Stimulated activated CD4-positive, alpha-beta T cell treated with anti-CD3 and anti-CD28 coated beads, Interleukin-15, amount 100 ng/mL, for 1 hour (primary cell): ENCODE results near the gene KIF2C.
"Not testable (repeated sequence)": the region's sequence is repeated elsewhere in the genome, so short reads cannot be mapped to it uniquely, and the experiment has no call there.

Experiments used
- DNase-seq, 2 donors: peaks; one replicate each; pipeline ENCODE4 v3.0.0-alpha.2; 2020; ENCODE audit warnings: low read depth in 1 of 2, low spot score in 1 of 2

KIF2C gene

DNA sequence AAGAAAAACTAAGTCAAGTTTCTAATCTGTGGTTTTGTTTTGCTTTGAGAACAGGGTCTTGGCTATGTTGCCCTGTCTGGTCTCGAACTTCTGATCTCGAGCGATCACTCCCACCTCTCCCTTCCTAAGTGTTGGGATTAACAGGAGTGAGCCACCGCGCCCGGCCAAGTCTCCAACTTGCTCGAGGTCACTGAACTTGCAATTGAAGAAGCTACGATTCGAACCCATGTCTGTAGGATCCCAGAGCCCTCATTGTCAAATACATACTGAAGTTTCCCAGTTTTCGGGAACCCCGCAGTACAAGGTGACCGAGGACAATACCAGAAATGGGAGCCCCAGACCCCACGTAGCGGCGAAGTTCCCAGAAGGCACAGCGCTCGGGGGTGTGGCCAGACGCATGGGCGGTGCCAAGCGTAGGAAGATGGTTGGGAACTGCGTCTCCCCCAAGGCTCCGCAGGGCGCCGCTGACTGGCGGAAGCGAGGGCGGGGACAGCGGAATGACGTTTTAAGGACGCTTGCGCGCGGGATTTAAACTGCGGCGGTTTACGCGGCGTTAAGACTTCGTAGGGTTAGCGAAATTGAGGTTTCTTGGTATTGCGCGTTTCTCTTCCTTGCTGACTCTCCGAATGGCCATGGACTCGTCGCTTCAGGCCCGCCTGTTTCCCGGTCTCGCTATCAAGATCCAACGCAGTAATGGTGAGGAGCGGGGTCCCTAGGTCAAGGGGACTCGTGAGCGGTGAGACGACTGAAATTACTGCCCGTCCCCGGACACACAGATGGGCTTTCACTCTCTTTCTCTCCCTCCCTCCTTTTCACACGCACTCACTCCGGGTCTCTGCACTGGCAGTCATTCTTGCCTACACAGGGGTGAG, at the start of gene KIF2C:
KIF2C (plus strand) TSS at position 531 of the 872 bp plus-strand sequence; CDS start at position 627, 96 bp downstream.
- DNase-seq = peak; percentile 91 to 95

DNA sequence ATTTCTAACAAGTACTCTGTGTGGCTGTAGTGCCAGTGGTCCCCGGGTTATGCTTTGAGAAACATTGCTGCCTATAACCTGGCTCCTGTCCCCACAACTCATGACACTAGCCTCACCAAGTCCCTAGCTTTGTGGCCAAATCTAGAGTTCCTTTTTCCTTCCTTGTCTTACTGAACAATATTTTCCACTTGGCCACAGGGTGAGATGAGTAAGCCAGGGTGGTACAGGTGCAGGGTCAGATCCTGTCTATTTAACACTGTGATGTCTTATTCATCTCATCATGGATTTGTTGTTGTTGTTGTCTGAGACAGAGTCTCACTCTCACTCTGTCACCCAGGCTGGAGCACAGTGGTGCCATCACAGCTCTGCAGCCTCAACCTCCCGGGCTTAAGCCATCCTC, 46.5 kb upstream of the KIF2C start:
- no peak for DNase-seq

DNA sequence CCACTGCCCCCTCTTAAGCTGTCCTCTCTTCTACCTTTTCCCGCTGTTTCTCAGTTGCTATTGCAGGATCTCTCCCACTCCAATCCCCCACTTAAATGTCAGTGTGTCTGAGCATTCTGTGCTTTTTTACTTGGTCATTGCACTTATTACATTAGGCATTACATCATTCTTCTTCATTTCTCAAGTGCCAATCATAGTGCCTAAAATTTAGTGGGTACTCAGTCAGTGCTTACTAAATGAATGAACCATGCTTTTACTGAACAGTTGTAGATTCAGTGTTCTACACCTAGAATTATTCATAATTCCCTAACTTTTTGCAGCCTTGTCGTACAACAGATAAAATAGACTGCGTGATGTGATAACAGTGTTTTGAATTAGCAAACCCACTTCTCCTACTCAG, 45.7 kb upstream of the KIF2C start:
- DNase-seq = no peak

- DNase-seq = no peak
Observed at GRCh38 chr1:44694863-44695478, 44.7 kb upstream of the KIF2C start.

DNA sequence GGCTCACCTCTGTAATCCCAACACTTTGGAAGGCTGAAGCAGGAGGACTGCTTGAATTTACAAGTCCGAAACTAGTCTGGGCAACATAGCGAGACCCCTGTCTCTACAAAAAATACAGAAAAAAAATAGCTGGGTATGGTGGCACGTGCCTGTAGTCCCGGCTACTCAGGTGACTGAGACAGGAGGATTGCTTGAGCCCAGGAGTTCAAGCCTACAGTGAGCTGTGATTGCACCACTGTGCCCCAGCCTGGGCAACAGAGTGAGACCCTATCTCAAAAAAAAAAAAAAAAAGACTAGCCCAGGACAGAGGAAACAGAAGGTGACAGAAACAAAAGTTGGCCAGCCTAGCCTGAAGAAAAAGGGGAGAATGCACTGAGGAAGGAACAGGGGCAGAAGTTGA, 44.0 kb upstream of the KIF2C start:
- DNase-seq = no peak

DNA sequence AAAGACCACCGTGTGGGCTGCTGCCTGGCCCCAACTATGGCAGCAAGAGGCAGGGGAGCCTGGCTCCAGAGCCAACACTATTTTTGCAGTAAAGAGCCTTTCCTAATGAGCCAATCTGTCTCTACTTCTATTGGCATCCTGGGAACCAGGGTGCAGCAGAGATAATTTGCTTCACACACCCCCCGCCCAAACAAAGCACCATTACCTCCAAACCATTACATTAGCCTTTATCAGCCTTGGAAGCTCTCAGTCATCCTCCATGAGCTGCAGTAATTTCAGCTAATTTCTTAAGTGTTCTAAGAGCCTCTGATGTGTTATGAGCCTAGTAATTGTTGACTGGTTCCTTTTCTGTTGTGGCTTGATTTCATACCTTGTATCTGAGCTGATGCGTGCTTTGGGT, 43.5 kb upstream of the KIF2C start:
- no peak for DNase-seq

DNA sequence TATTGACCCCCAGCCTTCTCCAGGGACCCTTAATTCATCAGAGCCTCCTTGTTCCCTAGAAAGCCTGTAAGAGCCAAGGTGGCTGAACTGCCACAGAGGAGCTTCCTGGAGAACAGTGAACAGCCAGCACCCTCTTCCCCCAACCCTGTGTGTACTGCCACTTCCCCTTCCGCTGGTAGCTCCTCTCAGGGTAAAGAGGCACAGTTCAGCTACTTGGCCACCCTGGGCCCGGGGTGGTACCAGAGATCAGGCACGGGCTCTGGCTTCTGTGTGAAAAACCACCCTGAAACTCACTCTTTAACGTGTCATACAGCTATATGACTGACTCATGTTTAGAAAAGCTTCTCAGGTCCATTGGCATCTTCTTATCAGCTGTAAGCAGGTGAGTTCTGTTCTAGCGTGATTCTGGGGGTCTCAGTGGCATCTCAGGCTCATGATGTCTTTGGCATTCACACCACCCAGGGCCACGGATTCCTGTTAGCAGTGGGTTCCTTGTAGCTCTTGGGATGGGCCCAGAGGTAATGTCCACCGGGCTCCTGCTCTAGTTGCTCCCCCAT, 42.8 kb upstream of the KIF2C start:
- no peak for DNase-seq

DNA sequence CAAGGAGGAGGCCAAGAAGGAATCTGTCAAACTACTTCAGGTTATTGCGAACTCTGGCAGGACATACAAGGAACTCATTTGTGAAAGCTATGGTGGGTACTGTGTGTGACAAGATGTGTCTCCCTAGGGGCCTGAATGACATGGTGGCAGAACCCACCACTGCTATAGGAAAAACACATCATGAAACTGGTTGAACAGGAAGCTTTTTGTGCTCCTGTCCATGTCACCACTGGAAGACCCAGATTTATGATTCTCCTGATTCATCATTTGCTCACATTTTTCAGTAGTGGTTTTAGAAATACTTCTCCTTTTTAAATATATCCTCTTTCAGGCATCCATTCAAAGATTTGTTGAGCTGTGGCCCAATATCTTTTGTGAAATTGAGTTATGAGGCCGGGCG, 41.5 kb upstream of the KIF2C start:
- no peak for DNase-seq

DNA sequence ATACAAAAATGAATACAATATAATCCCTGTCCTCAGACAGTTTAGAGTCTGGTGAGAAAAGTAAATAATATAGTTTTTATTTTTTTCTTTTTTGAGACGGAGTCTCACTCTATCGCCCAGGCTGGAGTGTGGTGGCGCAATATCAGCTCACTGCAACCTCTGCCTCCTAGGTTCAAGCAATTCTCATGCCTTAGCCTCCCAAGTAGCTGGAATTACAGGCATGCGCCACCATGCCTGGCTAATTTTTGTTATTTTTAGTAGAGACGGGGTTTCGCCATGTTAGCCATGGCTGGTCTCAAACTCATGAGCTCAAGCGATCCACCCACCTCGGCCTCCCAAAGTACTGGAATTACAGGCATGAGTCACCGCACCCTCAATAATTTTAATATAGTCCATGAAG, 40.3 kb upstream of the KIF2C start:
- not testable (repeated sequence) for DNase-seq

GRCh38 chr1:44700573-44700972, 39.1 kb upstream of the KIF2C start:
- DNase-seq = no peak

DNA sequence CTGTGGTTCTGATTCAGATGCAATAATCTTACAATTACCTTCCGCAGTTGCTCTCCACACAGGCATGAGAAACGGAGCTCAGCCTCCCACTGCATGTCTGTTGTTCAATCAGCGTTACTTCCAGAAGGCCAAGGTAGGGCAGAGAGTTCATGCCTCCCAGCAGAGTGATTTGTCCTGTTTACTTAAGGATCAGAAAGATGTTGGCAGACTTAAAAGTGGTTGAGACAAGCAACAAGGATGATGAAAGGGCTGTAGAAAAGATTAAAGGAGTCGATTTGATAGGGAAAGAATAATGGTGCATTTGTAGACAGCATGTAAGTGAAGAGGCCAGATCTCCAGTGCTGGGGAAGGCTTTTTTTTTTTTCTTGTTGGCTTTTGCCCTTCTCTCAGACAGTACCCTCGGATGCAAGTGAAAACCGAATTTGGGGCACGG, 38.5 kb upstream of the KIF2C start:
- DNase-seq = no peak

GRCh38 chr1:44705470-44705869, 34.2 kb upstream of the KIF2C start:
- DNase-seq = no peak

DNA sequence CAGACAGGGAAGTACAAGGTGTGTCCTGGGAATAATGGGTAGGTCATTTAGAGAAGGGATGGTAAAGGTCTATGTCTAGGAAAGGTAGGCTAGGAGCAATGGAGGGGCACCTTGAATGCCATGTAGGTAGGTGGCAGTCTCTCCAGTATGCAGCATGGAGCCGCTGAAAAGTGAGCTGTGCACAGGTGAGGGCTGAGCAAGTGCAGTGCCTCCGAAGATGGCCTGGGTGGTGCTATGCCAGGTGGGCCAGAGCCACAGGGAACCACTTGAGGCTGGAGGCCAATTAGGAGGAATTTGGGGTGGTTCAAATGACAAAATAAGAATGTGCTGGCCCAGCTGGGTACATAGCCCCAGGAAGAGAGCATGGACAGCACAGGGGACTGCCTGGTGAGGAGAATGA, 33.7 kb upstream of the KIF2C start:
- no peak for DNase-seq

DNA sequence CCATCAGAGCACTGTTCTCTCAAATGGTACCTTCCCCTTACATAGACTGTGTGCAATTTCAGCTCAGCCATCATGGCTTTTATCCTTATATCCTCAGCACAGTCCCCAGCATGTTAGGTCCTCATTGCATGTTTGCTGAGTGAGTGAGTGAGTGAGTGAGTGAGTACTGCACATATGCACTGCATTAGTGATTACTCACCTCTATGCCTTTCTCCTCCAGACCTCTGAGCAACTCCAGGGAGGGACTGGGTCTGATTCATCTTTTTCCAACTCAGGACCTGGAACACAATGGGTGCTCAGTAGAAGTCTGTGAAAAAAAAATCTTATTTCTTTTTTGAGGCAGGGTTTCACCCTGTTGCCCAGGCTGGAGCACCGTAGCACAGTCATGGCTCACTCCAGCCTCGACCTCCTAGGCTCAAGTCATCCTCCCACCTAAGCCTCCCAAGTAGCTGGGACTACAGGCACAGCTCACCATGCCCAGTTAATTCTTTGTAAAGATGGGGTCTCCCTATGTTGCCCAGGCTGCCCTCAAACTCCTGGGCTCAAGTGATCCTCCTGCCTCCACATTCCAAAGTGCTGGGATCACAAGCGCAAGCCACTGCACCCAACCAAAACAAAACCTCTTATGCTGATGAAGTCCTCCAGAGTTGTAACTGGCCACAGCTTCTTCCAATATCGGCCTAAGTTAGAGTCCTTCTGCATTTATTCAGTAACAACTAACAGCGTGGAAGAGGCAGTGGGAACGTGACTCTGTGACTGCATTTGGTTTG, 32.3 kb upstream of the KIF2C start:
- no peak for DNase-seq

GRCh38 chr1:44707959-44708831, 31.4 kb upstream of the KIF2C start:
- no peak for DNase-seq

- DNase-seq = no peak
Observed at GRCh38 chr1:44713321-44713781, 26.3 kb upstream of the KIF2C start.

DNA sequence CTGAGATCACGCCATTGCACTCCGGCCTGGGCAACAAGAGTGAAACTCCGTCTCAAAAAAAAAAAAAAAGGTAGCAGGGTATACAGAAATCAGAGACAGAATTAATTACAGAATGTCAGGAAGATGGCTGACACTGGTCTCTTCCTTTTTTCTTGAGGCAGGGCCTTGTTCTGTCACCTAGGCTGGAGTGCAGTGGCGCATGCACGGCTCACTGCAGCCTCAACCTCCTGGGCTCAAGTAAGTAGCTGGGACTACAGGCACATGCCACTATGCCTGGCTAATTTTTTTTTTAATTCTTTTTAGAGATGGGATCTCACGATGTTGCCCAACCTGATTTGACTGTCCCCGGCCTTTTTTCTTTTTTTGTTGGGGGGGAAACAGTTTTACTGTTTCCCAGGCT, 25.1 kb upstream of the KIF2C start:
- DNase-seq = no peak

DNA sequence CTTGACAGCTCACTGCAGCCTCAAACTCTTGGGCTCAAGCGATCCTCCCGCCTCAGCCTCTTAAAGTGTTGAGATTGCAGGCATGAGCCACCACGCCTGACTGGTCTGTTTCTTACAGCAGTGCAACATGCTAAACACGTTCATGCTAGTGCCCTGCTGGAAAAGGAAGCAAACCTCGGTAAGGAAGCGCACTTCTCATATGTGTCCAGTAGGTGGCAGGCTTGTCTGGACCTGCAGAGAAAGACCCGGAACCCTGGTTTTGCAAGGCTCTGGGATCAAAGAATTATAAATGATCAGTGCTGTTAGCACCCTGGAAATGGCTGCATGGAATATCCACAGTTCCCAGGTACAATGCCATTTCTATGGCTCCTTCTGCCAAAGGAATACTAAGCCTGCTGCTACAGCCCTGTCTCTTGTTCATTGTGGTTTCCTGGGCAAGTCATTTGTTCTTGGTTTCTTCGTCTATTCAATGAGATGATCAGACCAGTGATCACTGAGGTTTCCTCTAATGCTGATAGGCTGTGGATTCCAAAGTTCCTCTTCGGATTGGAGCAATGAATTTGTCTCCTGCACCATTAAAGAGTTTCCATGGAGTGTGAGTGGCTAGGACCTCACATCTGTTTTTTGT, 24.6 kb upstream of the KIF2C start:
- peak in 1 of 2 donors; percentile 43 for DNase-seq

DNA sequence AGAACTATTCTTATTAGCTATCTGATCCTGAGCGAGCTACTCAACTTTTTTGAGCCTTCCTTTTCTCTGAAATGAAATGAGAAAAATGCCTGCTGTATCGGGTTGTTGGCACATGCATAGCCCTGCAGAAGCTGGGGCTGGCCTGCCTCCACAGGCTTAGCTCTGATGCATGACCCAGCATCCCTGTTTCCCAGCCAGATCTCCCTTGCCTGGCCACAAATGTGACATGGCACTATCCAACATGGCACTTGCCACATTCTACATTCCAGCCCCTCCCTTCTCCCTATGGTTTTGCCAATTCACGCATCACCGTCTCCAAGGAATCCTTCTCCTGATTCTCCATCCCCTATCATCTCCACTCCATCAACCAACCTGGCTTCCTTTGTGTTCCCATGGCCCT, 22.5 kb upstream of the KIF2C start:
- DNase-seq = no peak

- no peak for DNase-seq
Observed at GRCh38 chr1:44717653-44718052, 22.0 kb upstream of the KIF2C start.
